ENCODE data around the gene JHY. TPM values are rescaled to one million over a fixed set of nuclear protein-coding genes. Genes with fewer than 3 reads are reported as not detected.

JHY gene
- total RNA-seq, 1 experiment from 2014 or later: 3.1 TPM

DNA sequence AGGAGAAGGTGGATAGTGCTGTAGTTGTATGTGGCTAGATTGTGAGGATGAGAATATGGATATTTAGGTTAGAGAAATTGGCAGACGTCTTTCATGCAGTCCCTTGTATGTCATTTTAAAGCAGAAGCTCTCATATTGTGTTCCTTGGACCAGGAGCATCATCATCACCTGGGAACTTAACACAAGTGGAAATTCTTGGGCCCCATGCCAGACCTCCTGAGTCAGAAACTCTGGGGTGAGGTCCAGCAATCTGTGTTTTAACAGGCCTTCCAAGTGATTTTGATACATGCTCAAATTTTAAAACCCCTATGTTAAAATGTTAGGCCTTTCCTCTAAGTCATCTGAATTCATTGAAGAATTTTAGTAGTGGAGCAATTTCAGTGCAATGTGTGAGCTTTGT lies 34.8 kb downstream of the JHY start:
- no peak for DNase-seq (ENCODE audit: low read depth)
- in situ Hi-C loops (cut with HindIII; ENCODE audit: low pct_unique_long_range_greater_than_20kb, low sequenced_read_pairs): no loop called here

GRCh38 chr11:122918734-122919133 lies 36.2 kb downstream of the JHY start:
- in situ Hi-C loops (cut with HindIII; ENCODE audit: low pct_unique_long_range_greater_than_20kb, low sequenced_read_pairs): no loop called here
- no peak for DNase-seq (ENCODE audit: low read depth)

DNA sequence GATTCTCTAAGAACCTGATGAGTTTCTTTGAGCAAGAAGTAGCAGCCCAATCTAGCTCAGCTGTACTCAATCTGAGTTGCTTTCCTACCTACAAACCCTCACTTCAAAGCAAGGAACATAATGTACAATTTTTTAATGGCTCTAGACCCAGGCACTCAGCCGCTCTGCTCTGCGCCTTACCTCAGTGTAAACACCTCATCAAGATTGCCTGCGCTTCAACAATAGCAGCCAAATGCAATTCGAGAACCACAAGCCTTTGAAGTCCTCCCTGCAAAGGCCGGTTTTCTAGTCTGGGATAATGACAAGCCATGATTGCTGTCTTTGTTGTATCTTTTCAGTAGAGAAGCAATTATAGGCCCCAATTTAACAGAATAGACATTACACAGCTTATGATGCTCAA lies 38.0 kb downstream of the JHY start:
- in situ Hi-C loops (cut with HindIII; ENCODE audit: low pct_unique_long_range_greater_than_20kb, low sequenced_read_pairs): no loop called here
- DNase-seq (ENCODE audit: low read depth): no peak

DNA sequence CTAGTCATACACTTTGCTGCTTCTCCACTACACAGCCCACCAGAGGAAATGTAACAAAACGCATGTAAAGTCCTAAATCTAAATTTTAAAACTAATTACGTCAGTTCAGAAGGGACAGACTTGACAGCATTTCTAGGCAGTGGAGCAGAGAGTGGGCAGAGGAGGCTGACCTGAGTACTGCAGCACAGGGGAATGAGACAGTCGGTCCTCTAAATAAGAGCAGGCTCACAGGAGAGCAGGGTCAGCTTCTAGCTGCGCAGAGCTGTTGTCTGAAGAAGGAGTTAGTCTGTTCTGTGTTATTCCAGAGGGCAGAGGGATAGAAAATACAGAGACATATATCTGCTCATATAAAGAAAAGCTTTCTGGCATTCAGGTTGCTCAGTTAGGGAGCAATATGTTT lies 40.3 kb downstream of the JHY start:
- in situ Hi-C loops (cut with HindIII; ENCODE audit: low pct_unique_long_range_greater_than_20kb, low sequenced_read_pairs): no loop called here
- DNase-seq (ENCODE audit: low read depth): no peak

DNA sequence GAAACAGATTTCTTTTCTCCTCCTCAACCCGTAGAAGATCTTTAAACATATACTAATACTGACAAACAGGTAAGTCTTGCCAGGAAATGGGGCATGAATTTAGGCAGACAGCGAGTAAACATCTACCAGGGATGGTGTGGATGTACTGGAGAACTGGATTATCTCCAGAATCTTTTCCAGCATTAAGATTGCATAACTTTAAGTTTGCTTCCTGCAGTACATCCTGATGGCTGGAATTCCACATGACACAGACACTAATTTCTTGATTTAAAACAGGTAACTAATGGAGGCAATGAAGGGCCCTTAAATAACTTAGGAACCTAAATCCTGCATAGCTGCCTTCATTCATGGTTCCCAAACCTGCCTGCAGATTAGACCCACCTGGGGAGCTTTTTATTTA lies 40.7 kb downstream of the JHY start:
- in situ Hi-C loops (cut with HindIII; ENCODE audit: low pct_unique_long_range_greater_than_20kb, low sequenced_read_pairs): no loop called here
- no peak for DNase-seq (ENCODE audit: low read depth)

DNA sequence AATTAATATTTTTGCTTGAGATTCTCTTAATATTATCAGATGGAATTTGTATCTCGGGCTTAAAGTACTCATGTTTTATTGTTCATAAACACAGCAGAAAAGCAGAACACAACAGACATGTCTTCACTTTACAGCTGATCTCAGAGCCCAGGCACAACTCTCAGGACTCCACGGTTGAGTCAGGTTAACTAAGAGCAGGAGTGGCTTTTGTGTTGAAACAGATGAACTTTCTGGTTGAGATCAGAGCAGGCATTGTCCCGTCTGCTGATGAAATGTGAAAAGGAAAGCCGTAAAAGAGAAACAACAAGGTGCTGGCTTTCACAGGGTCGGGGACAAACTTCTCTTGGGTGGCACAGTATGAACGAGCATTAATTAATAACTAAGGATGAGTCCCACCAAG lies 49.0 kb downstream of the JHY start:
- no peak for DNase-seq (ENCODE audit: low read depth)
- in situ Hi-C loops (cut with HindIII; ENCODE audit: low pct_unique_long_range_greater_than_20kb, low sequenced_read_pairs): no loop called here

GRCh38 chr11:122933416-122933815 lies 50.9 kb downstream of the JHY start:
- in situ Hi-C loops (cut with HindIII; ENCODE audit: low pct_unique_long_range_greater_than_20kb, low sequenced_read_pairs): no loop called here
- DNase-seq (ENCODE audit: low read depth): no peak

DNA sequence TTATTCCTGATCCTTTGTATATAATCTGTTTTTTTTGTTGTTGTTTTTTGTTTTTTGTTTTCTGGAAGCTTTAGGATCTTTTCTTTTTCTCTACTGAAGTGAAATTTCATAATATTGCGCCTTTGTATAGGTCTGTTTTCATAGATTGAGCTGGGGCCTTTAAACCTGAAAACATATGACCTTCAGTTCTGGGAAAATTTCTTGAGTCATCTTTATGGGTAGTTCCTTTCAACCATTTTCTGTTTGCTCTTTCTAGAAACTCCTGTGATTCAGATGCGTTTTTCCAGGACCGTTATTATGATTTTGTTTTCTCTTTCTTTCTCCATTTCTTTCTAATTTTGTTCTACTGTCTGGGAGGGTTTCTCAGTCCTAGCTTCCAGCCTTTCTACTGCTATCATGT lies 55.4 kb downstream of the JHY start:
- DNase-seq (ENCODE audit: low read depth): no peak
- in situ Hi-C loops (cut with HindIII; ENCODE audit: low pct_unique_long_range_greater_than_20kb, low sequenced_read_pairs): no loop called here

- no peak for DNase-seq (ENCODE audit: low read depth)
- in situ Hi-C loops (cut with HindIII; ENCODE audit: low pct_unique_long_range_greater_than_20kb, low sequenced_read_pairs): no loop called here
Measured at GRCh38 chr11:122938557-122938956, 56.0 kb downstream of the JHY start.

DNA sequence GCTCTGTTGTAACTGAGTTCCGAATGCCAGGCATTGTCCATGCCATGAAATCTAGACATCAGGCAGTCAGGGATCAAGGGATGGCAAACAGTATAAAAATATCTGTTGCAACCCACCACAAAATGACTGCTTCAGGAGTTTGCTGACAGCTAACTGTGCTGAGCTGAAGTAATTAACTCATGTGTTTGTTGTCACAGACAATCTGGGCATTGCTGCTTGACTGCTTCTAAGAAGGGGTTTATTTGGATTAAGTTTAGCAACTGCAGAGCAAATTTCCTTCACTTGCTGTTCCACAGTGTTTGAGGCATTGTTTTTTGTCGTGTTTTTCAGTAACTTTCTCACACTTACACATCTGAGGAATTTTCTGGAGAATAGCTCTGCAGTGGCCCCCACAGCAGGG lies 68.7 kb downstream of the JHY start:
- DNase-seq (ENCODE audit: low read depth): no peak
- in situ Hi-C loops (cut with HindIII; ENCODE audit: low pct_unique_long_range_greater_than_20kb, low sequenced_read_pairs): no loop called here

DNA sequence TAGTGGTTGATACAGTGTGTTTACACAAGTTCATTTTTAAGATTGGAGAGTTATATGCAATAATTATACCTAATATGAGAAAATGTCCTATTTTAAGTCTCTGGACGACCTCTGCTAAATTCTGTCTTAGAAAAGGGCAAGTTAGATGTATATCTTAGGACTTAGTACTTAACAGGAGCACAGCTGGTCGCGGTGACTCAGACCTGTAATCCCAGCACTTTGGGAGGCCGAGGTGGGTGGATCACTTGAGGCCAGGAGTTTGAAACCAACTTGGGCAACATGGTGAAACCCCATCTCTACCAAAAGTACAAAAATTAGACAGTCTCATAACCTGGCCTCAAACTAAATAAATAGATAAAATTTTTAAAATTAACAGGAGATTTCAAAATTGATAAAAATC lies 71.9 kb downstream of the JHY start:
- DNase-seq (ENCODE audit: low read depth): no peak

GRCh38 chr11:122963961-122964360 lies 81.4 kb downstream of the JHY start:
- in situ Hi-C loops (cut with HindIII; ENCODE audit: low pct_unique_long_range_greater_than_20kb, low sequenced_read_pairs): no loop called here
- no peak for DNase-seq (ENCODE audit: low read depth)

More for the DNA sequence above, 71.9 kb downstream of the JHY start:
- in situ Hi-C loops (cut with HindIII; ENCODE audit: low pct_unique_long_range_greater_than_20kb, low sequenced_read_pairs): no loop called here

- no peak for DNase-seq (ENCODE audit: low read depth)
- in situ Hi-C loops (cut with HindIII; ENCODE audit: low pct_unique_long_range_greater_than_20kb, low sequenced_read_pairs): no loop called here
Measured at GRCh38 chr11:122976061-122976733, 93.6 kb downstream of the JHY start.

DNA sequence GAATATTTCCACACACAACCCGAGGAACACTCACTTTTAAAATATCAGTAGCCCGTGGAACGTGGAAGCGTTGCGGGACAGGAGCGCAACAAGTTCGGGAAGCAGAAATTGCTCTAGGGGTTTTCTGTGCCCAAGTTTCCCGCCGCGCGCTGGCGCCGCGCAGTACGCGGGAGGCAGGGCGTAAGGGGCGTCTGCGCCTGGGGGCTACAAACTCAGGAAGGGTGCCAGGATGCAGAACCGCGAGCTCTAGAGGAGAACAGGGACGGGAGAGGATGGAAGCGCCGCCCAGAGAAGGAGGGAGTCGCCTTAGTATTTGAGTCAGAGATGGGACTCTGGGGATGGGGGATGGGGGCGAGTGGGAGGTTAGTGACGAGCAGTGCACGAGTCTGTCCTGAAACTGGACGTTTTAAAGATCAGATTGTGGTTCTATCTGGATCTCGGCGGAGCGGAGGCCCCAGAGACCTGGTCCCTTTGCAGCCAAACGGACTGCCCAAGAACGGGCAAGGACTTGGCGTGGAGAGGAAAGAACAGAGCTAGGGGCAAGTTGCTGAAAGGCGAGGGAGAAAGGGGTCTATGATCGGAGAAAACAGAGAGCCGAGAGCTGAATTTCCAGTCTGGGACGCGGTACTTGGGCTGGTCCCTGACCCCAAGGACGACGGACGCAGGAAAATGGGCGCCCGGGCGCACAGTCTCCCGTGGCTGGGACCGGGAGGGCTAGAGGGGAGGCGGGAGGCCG lies 94.3 kb downstream of the JHY start:
- in situ Hi-C loops (cut with HindIII; ENCODE audit: low pct_unique_long_range_greater_than_20kb, low sequenced_read_pairs): no loop called here
- DNase-seq (ENCODE audit: low read depth): no peak

DNA sequence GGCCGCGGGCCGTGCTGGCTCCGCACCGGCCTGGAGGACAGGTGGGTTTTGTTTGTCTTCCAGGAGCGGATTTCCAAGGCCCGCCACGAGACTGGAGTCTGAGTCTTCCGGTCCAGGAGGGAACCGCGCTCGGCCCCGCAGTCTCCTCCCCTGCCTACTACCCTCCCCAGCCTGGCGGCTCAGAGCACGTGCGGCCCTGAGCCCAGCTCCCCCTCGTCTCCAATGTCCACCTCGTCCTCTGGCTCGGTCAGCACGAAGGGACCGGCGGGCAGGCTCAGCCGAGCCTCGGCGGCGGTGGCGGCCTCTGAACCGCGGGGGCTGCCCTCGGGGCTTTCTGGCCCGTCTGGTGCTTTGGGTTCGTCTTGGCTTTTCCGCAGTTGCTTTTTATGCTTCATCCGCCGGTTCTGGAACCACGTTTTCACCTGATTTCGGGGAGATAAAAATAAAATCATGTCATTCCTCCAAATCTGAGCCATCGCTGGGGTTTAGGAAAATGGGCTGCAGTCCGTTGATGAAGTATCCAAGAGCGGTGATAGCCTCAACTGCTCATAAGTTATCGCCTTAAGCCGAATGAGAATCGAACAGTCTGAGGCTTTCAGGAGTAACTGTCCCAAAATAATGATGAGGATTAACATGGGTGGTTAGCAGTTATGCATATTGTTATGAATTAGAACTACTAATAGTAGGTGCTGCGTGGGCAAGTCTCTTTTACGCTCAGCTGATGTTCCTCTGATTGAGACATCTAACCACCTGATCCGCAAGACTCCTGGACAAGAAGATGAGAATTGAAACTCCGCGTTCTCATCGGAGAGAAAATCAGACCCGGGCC lies 95.1 kb downstream of the JHY start:
- no peak for DNase-seq (ENCODE audit: low read depth)
- in situ Hi-C loops (cut with HindIII; ENCODE audit: low pct_unique_long_range_greater_than_20kb, low sequenced_read_pairs): no loop called here

DNA sequence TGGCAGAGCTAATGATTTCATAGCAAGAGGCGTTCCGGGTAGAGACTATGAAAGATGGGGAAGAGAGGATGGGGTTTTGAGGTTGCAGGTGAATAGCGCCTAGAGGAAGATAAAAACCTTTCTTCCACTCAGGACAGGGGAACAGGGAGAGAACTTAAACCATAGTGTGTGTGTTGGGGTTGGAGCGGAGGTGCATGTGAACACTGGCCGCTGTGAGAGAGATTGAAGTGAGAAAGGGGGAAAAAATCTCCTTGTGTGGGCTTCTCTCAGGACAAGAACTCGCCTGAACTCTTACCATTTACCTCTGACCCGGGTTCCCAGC lies 95.7 kb downstream of the JHY start:
- DNase-seq (ENCODE audit: low read depth): no peak
- in situ Hi-C loops (cut with HindIII; ENCODE audit: low pct_unique_long_range_greater_than_20kb, low sequenced_read_pairs): no loop called here

DNA sequence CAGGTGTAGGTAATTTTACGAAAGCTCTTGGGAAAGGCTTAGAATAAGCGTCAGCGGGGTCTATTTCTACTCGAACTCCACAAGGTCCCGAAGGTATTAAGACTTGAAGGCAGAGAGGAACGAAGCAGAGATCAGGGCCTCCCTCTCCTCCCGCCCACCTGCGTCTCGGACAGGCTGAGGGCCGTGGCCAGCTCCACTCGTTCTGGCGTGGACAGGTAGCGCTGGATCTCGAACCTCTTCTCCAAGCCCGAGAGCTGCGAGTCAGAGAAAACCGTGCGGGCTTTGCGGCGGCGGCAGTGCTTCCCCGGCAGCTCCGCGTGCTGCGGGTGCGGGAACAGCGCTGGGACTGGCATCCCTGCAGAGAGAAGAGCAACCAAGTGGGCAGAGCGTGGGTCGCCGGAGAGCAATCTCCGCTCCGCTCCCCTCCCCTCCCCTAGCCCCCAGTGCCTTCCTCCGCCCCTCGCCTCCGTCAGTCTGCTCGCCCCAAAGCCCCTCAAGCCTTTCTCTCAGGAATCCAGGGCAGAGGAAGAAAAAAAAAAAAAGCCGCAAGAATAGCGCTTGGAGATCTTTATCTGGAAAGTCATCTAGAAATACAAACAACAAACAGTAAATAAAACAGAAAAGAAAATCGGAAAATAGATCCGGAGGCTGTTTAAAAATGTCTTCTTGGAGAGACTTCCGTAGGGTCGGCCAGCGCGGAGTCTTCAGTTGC lies 96.7 kb downstream of the JHY start:
- DNase-seq (ENCODE audit: low read depth): no peak
- in situ Hi-C loops (cut with HindIII; ENCODE audit: low pct_unique_long_range_greater_than_20kb, low sequenced_read_pairs): no loop called here

- no peak for DNase-seq (ENCODE audit: low read depth)
- in situ Hi-C loops (cut with HindIII; ENCODE audit: low pct_unique_long_range_greater_than_20kb, low sequenced_read_pairs): no loop called here
Measured at GRCh38 chr11:122979815-122980595, 97.4 kb downstream of the JHY start.
